HepG2 (cell line): ENCODE results near the gene GPT2.

Source experiments
- MED8 ChIP-seq: sonication (generic); formaldehyde crosslinking; IDR thresholded peaks from 2 replicates; pipeline ENCODE4 v1.8.1; 2023; ENCODE audit warnings: mild to moderate bottlenecking, missing genetic modification reagents; ENCODE audit not compliant: insufficient replicate concordance
- SUZ12 ChIP-seq: fragments of 150-350 bp; IDR thresholded peaks from 2 replicates; pipeline ENCODE4 v1.6.1; 2014; ENCODE audit warnings: low read depth, low read length
- TBX3 ChIP-seq: fragments of 450-650 bp; IDR thresholded peaks from 2 replicates; pipeline ENCODE4 v1.6.1; 2017; ENCODE audit warnings: antibody characterized with exemption, mild to moderate bottlenecking, inconsistent platforms, borderline replicate concordance
- ZNF274 ChIP-seq: sonication (generic); formaldehyde crosslinking; IDR thresholded peaks from 2 replicates; pipeline ENCODE4 v1.5.1; 2020; ENCODE audit warnings: mild to moderate bottlenecking, missing genetic modification reagents
- ZZZ3 ChIP-seq: sonication (generic); formaldehyde crosslinking; IDR thresholded peaks from 2 replicates; pipeline ENCODE4 v1.4.0; 2020; ENCODE audit warnings: missing genetic modification reagents, mild to moderate bottlenecking, borderline replicate concordance
- TF ChIP-seq, protein P1 (sequence below): IDR thresholded peaks from 2 replicates; pipeline ENCODE4 v1.6.1; 2012; ENCODE audit warnings: inconsistent platforms
- TF ChIP-seq, protein P2 (sequence below): sonication (generic); formaldehyde crosslinking; IDR thresholded peaks from 2 replicates; pipeline ENCODE4 v1.8.1; 2022; ENCODE audit warnings: low read depth, mild to moderate bottlenecking, missing genetic modification reagents
- TF ChIP-seq, protein P3 (sequence below): sonication (generic); formaldehyde crosslinking; IDR thresholded peaks from 2 replicates; pipeline ENCODE4 v1.5.0; 2020; ENCODE audit warnings: mild to moderate bottlenecking, missing genetic modification reagents, moderate library complexity

DNA sequence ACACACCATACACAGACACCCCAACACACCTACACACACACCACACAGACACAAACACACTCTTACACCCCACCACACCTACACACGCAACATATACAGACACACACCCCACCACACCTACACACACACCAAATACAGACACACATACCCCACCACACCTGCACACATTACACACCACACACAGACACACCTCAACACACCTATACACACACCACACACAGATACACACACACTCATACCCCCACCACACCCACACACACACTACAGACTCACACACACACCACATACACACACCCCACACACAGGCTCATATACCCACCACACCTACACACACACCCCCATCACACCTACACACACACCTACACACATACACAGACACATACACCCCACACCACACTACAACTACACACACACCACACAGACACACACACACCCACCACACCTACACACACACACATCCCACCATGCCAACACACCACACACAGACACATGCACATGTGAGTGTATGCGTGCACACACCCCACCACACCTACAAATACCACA, 31.4 kb downstream of the GPT2 start:
- TF ChIP-seq, protein P1, sequence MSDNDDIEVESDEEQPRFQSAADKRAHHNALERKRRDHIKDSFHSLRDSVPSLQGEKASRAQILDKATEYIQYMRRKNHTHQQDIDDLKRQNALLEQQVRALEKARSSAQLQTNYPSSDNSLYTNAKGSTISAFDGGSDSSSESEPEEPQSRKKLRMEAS: no peak
- no peak for TF ChIP-seq ZZZ3 (CRISPR knock-in tag)
- no peak for TF ChIP-seq SUZ12
- TF ChIP-seq, protein P2, sequence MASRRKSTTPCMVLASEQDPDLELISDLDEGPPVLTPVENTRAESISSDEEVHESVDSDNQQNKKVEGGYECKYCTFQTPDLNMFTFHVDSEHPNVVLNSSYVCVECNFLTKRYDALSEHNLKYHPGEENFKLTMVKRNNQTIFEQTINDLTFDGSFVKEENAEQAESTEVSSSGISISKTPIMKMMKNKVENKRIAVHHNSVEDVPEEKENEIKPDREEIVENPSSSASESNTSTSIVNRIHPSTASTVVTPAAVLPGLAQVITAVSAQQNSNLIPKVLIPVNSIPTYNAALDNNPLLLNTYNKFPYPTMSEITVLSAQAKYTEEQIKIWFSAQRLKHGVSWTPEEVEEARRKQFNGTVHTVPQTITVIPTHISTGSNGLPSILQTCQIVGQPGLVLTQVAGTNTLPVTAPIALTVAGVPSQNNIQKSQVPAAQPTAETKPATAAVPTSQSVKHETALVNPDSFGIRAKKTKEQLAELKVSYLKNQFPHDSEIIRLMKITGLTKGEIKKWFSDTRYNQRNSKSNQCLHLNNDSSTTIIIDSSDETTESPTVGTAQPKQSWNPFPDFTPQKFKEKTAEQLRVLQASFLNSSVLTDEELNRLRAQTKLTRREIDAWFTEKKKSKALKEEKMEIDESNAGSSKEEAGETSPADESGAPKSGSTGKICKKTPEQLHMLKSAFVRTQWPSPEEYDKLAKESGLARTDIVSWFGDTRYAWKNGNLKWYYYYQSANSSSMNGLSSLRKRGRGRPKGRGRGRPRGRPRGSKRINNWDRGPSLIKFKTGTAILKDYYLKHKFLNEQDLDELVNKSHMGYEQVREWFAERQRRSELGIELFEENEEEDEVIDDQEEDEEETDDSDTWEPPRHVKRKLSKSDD (CRISPR knock-in tag): no peak
- no peak for TF ChIP-seq TBX3
- TF ChIP-seq ZNF274 (CRISPR knock-in tag): no peak
- TF ChIP-seq, protein P3, sequence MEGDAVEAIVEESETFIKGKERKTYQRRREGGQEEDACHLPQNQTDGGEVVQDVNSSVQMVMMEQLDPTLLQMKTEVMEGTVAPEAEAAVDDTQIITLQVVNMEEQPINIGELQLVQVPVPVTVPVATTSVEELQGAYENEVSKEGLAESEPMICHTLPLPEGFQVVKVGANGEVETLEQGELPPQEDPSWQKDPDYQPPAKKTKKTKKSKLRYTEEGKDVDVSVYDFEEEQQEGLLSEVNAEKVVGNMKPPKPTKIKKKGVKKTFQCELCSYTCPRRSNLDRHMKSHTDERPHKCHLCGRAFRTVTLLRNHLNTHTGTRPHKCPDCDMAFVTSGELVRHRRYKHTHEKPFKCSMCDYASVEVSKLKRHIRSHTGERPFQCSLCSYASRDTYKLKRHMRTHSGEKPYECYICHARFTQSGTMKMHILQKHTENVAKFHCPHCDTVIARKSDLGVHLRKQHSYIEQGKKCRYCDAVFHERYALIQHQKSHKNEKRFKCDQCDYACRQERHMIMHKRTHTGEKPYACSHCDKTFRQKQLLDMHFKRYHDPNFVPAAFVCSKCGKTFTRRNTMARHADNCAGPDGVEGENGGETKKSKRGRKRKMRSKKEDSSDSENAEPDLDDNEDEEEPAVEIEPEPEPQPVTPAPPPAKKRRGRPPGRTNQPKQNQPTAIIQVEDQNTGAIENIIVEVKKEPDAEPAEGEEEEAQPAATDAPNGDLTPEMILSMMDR (CRISPR knock-in tag): no peak
- TF ChIP-seq MED8 (CRISPR knock-in tag): no peak
